ENCODE measurements around the gene GLYATL1.
"Not testable (repeated sequence)": the region's sequence is repeated elsewhere in the genome, so short reads cannot be mapped to it uniquely, and the experiment has no call there.

Gene GLYATL1

GRCh38 chr11:58999291-58999680 is 60.0 kb downstream of the GLYATL1 start:
- no peak for DNase-seq

GRCh38 chr11:59000003-59000402 is 60.7 kb downstream of the GLYATL1 start:
- DNase-seq: no peak

GRCh38 chr11:59002006-59002405 is 62.7 kb downstream of the GLYATL1 start:
- not testable (repeated sequence) for DNase-seq

Measured in activated naive CD4-positive, alpha-beta T cell treated with Interleukin-2 at 50 U/mL for 16 hours (primary cell).